Dermis lymphatic vessel endothelial cell (primary cell): ENCODE measurements around the gene SERPINB3. TPM values are rescaled to one million over a fixed set of nuclear protein-coding genes. Genes with fewer than 3 reads are reported as not detected.

Experiments
- total RNA-seq: library from RNA; depleted of rRNA; stranded (reverse); fragments of >200 nt; gene quantifications from 2 replicates; pipeline ENCODE4 v1.2.1, GENCODE V29; 2014

SERPINB3 gene
- total RNA-seq, result not detected in 2 replicates

GRCh38 chr18:63661750-63662149 lies at the start of gene SERPINB3:
SERPINB3 (minus strand) TSS chr18:63661893; CDS start chr18:63661216, 677 bp downstream.

GRCh38 chr18:63702660-63703059 lies 41.0 kb upstream of the SERPINB3 start, which contains the start of gene SERPINB11:
SERPINB11 (plus strand) TSS chr18:63702960; CDS start chr18:63710194, 7,234 bp downstream.

GRCh38 chr18:63644142-63644541 lies 17.6 kb downstream of the SERPINB3 start, which contains the start of gene SERPINB4:
SERPINB4 (minus strand) TSS chr18:63644256; CDS start chr18:63643577, 679 bp downstream.

Other genes starting within 250 kb of the SERPINB3 start
- 53.6 and 61.9 TPM in 2 replicates for gene VPS4B, start 239.4 kb downstream of the SERPINB3 start, total RNA-seq
- gene SERPINB5, start 184.9 kb downstream of the SERPINB3 start, total RNA-seq, result not detected in 2 replicates
- not detected in 2 replicates for gene SERPINB12, start 119.5 kb downstream of the SERPINB3 start, total RNA-seq
- not detected in 2 replicates for gene SERPINB13, start 74.5 kb downstream of the SERPINB3 start, total RNA-seq
- not detected in 2 replicates for gene SERPINB4, start 17.6 kb downstream of the SERPINB3 start, total RNA-seq
- gene SERPINB11, start 41.1 kb upstream of the SERPINB3 start, total RNA-seq, result not detected in 2 replicates
- 0.22 TPM in 1 of 2 replicates, not detected in the other for gene SERPINB7, start 113.5 kb upstream of the SERPINB3 start, total RNA-seq
- not detected in 2 replicates for gene SERPINB2, start 225.8 kb upstream of the SERPINB3 start, total RNA-seq
- gene SERPINB10, start 246.1 kb upstream of the SERPINB3 start, total RNA-seq, result not detected in 2 replicates